ENCODE data around the gene NDFIP2.

GRCh38 chr13:79593641-79594275, 112.8 kb downstream of the NDFIP2 start:
- TF ChIP-seq POLR2AphosphoS5 (IDR thresholded peaks at IDR 0.05; ENCODE audit: low read depth, low read length) (peak; percentile 54; the same call in 1 of the 2 replicates), CTCF (IDR thresholded peaks at IDR 0.05) (no peak), MXI1 (IDR thresholded peaks at IDR 0.05; ENCODE audit: low read depth, low read length) (no peak), REST (IDR thresholded peaks at IDR 0.05; ENCODE audit: low read depth, low read length) (no peak), EP300 (IDR thresholded peaks at IDR 0.05; ENCODE audit: borderline replicate concordance in 1 of 2, low read depth in 1 of 2, low read length in 1 of 2) (peak; percentile 47 to 86), SIN3A (IDR thresholded peaks at IDR 0.05; ENCODE audit: borderline replicate concordance, low read depth, low read length) (no peak), CHD2 (IDR thresholded peaks at IDR 0.05; ENCODE audit: low read length, partially characterized antibody) (peak; percentile 35), MEF2A (IDR thresholded peaks at IDR 0.05; ENCODE audit: borderline replicate concordance, low read depth) (no peak), YY1 (IDR thresholded peaks at IDR 0.05; ENCODE audit: low read depth) (no peak), RXRA (IDR thresholded peaks at IDR 0.05; ENCODE audit: borderline replicate concordance, low read depth) (no peak), USF2 (IDR thresholded peaks at IDR 0.05; ENCODE audit: borderline replicate concordance, low read depth, low read length) (no peak)
